ENCODE data around the gene TM2D3. TPM values are rescaled to one million over a fixed set of nuclear protein-coding genes. Genes with fewer than 3 reads are reported as not detected.

Gene TM2D3
- total RNA-seq, 1 experiment from 2014 or later: 35.2 TPM

DNA sequence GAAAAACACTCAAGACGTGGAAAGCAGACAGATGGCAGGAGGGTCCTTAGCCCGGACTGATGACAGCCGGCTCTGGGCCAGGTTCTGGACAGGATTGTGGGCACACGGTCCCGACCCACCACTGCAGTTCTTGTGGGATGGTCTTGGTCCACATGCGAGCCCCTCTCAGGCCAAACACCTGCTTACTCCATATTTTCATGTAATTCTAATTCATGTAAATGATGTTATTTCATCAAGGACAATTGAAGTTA, 32.6 kb downstream of the TM2D3 start:
- no peaks in the 10 kb centered on the region for H3K9me2 ChIP-seq (ENCODE audit: insufficient read depth)
- H3K9me3 ChIP-seq (ENCODE audit: control insufficient read depth in 1 of 2, insufficient read depth in 1 of 2, low read depth in 1 of 2, low read length in 2 of 2): no peaks in the 10 kb centered on the region
- no peak overlapping the region for H3K9ac ChIP-seq (ENCODE audit: low read length)
- RAD21 ChIA-PET (ENCODE audit: low non-redundant PET in 1 of 2, low total read pairs in 2 of 2, uncharacterized antibody in 2 of 2, unreplicated experiment in 2 of 2): no interaction called here
- H3K4me2 ChIP-seq (ENCODE audit: low read length): no peak overlapping the region
- H3K4me1 ChIP-seq (ENCODE audit: control insufficient read depth in 1 of 2, insufficient read depth in 2 of 2, low read length in 2 of 2): peaks cover 13 to 23% of the 10 kb centered on the region in 2 experiments
- TF ChIP-seq POLR2A (IDR thresholded peaks at IDR 0.05; ENCODE audit: borderline replicate concordance, extremely low read depth, insufficient read depth, insufficient read length) (no peak), FOSL1 (IDR thresholded peaks at IDR 0.05; ENCODE audit: low read depth) (no peak), SRF (IDR thresholded peaks at IDR 0.05; ENCODE audit: low read depth) (no peak), POLR2AphosphoS5 (IDR thresholded peaks at IDR 0.05; ENCODE audit: low read depth, low read length) (no peak), SIN3A (IDR thresholded peaks at IDR 0.05; ENCODE audit: low read depth) (no peak), EZH2 (IDR thresholded peaks at IDR 0.05) (no peak), ZFX (IDR thresholded peaks at IDR 0.05) (no peak), ZNF274 (IDR thresholded peaks at IDR 0.05; ENCODE audit: low read depth, low read length) (no peak), EZH2phosphoT487 (IDR thresholded peaks at IDR 0.05; ENCODE audit: borderline replicate concordance) (no peak), EGR1 (IDR thresholded peaks at IDR 0.05; ENCODE audit: low read depth) (no peak), CEBPB (IDR thresholded peaks at IDR 0.05; ENCODE audit: low read depth) (no peak), JUND (IDR thresholded peaks at IDR 0.05) (no peak), SP1 (IDR thresholded peaks at IDR 0.05; ENCODE audit: low read depth) (no peak), CBX3 (IDR thresholded peaks at IDR 0.05; ENCODE audit: low read depth) (no peak)
- TF ChIP-seq, protein P1, sequence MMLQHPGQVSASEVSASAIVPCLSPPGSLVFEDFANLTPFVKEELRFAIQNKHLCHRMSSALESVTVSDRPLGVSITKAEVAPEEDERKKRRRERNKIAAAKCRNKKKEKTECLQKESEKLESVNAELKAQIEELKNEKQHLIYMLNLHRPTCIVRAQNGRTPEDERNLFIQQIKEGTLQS (IDR thresholded peaks at IDR 0.05): no peak
- TF ChIP-seq, protein P2, sequence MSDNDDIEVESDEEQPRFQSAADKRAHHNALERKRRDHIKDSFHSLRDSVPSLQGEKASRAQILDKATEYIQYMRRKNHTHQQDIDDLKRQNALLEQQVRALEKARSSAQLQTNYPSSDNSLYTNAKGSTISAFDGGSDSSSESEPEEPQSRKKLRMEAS (IDR thresholded peaks at IDR 0.05): no peak
- TF ChIP-seq, protein P3, sequence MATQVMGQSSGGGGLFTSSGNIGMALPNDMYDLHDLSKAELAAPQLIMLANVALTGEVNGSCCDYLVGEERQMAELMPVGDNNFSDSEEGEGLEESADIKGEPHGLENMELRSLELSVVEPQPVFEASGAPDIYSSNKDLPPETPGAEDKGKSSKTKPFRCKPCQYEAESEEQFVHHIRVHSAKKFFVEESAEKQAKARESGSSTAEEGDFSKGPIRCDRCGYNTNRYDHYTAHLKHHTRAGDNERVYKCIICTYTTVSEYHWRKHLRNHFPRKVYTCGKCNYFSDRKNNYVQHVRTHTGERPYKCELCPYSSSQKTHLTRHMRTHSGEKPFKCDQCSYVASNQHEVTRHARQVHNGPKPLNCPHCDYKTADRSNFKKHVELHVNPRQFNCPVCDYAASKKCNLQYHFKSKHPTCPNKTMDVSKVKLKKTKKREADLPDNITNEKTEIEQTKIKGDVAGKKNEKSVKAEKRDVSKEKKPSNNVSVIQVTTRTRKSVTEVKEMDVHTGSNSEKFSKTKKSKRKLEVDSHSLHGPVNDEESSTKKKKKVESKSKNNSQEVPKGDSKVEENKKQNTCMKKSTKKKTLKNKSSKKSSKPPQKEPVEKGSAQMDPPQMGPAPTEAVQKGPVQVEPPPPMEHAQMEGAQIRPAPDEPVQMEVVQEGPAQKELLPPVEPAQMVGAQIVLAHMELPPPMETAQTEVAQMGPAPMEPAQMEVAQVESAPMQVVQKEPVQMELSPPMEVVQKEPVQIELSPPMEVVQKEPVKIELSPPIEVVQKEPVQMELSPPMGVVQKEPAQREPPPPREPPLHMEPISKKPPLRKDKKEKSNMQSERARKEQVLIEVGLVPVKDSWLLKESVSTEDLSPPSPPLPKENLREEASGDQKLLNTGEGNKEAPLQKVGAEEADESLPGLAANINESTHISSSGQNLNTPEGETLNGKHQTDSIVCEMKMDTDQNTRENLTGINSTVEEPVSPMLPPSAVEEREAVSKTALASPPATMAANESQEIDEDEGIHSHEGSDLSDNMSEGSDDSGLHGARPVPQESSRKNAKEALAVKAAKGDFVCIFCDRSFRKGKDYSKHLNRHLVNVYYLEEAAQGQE (IDR thresholded peaks at IDR 0.05; ENCODE audit: low read depth): no peak
- TF ChIP-seq, protein P4, sequence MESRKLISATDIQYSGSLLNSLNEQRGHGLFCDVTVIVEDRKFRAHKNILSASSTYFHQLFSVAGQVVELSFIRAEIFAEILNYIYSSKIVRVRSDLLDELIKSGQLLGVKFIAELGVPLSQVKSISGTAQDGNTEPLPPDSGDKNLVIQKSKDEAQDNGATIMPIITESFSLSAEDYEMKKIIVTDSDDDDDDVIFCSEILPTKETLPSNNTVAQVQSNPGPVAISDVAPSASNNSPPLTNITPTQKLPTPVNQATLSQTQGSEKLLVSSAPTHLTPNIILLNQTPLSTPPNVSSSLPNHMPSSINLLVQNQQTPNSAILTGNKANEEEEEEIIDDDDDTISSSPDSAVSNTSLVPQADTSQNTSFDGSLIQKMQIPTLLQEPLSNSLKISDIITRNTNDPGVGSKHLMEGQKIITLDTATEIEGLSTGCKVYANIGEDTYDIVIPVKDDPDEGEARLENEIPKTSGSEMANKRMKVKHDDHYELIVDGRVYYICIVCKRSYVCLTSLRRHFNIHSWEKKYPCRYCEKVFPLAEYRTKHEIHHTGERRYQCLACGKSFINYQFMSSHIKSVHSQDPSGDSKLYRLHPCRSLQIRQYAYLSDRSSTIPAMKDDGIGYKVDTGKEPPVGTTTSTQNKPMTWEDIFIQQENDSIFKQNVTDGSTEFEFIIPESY (IDR thresholded peaks at IDR 0.05; ENCODE audit: extremely low read depth, insufficient replicate concordance, low read length): no peak
- POLR2A ChIA-PET: no interaction called here
- H3K79me2 ChIP-seq (ENCODE audit: insufficient read depth, low read length): no peaks in the 10 kb centered on the region
- no peaks in the 10 kb centered on the region for H3K36me3 ChIP-seq (ENCODE audit: control insufficient read depth in 1 of 2, insufficient read depth in 2 of 2, low read length in 2 of 2)
- H3K27ac ChIP-seq (ENCODE audit: low read depth, low read length): no peak overlapping the region
- CTCF ChIA-PET: no interaction called here
- H3K4me3 ChIP-seq (replicated peaks in 1 of 2; ENCODE audit: low read depth in 1 of 2, low read length in 2 of 2): no peak overlapping the region
- H2AFZ ChIP-seq (ENCODE audit: low read depth, low read length, poor library complexity, severe bottlenecking): no peak overlapping the region
- no TSS peak for BruUV-seq (replicated peaks)
- no peaks in the 10 kb centered on the region for H4K20me1 ChIP-seq (ENCODE audit: insufficient read depth)
- no peak for ATAC-seq
- H3K27me3 ChIP-seq (ENCODE audit: insufficient read depth, low read length): no peaks in the 10 kb centered on the region
- intact Hi-C loops (cut with micrococcal nuclease): no loop called here
- DNase-seq (ENCODE audit: low read depth, low spot score): no peak

Measured in HCT116 (cell line).